ENCODE measurements around the gene NDEL1. TPM values are rescaled to one million over a fixed set of nuclear protein-coding genes. Genes with fewer than 3 reads are reported as not detected.

Gene NDEL1
- total RNA-seq, 5 donors from 2014 or later (not counting 1 experiment from before 2014, with no cell fraction given), result 83.4 to 241 (median 99.0) TPM

- no peaks in the 10 kb centered on the region for H3K4me1 Mint-ChIP-seq
- no peaks in the 10 kb centered on the region for H3K4me1 ChIP-seq (ENCODE audit: control insufficient read depth in 1 of 2, extremely low read depth in 1 of 2, insufficient read depth in 2 of 2, low read length in 2 of 2)
- WGBS (ENCODE audit: insufficient coverage), result 99% methylated on average over 21 of the region's 33 CpGs
- DNase-seq, result no peak
- peak overlapping the region in 1 of 2 donors; percentile 19 for H3K27ac Mint-ChIP-seq
- no peak overlapping the region for H3K4me3 ChIP-seq (ENCODE audit: control insufficient read depth in 1 of 2, extremely low read depth in 1 of 2, low read length in 1 of 2)
- peaks cover 19 to 52% of the 10 kb centered on the region in 2 donors for H3K36me3 ChIP-seq (ENCODE audit: control insufficient read depth in 2 of 2, extremely low read depth in 1 of 2, insufficient read depth in 1 of 2, low read length in 1 of 2)
- H3K27me3 Mint-ChIP-seq, result no peaks in the 10 kb centered on the region
- no peaks in the 10 kb centered on the region for H3K27me3 ChIP-seq (replicated peaks in 1 of 2; ENCODE audit: control insufficient read depth in 2 of 2, extremely low read depth in 1 of 2, insufficient read depth in 2 of 2, low read length in 1 of 2)
- H3K9me3 ChIP-seq, result no peaks in the 10 kb centered on the region
- no peak overlapping the region for H3K4me3 Mint-ChIP-seq
- peaks cover 0 to 13% (median 7%) of the 10 kb centered on the region in 3 donors for H3K9me3 Mint-ChIP-seq
- no peak overlapping the region for H3K27ac ChIP-seq (ENCODE audit: low read length)
- peaks cover 65% of the 10 kb centered on the region for H3K36me3 Mint-ChIP-seq
- ChIA-PET POLR2A (interaction anchor here in 1 of 2 donors (0.5 to 0.6 kb wide), 2 partner anchors 212 to 1364 kb away, joined by 3 to 8 read pairs; no protein-coding TSS in a partner anchor), CTCF (no interaction called here)
- ATAC-seq (replicated peaks in 1 of 4), result no peak
Observed at GRCh38 chr17:8480011-8480976, 44.6 kb downstream of the NDEL1 start.

- ChIA-PET POLR2A (no interaction called here), CTCF (no interaction called here)
- WGBS (ENCODE audit: insufficient coverage), result 95% methylated on average over 17 of the region's 22 CpGs
- H3K4me3 ChIP-seq (ENCODE audit: control insufficient read depth in 1 of 2, extremely low read depth in 1 of 2, low read length in 1 of 2), result no peak overlapping the region
- ATAC-seq (replicated peaks in 1 of 4) (no peak), DNase-seq (no peak)
- Mint-ChIP-seq H3K9me3 (peaks cover 0 to 13% (median 7%) of the 10 kb centered on the region in 3 donors), H3K27me3 (no peaks in the 10 kb centered on the region), H3K4me3 (no peak overlapping the region), H3K4me1 (no peaks in the 10 kb centered on the region), H3K27ac (no peak overlapping the region), H3K36me3 (peaks cover 61% of the 10 kb centered on the region)
- H3K9me3 ChIP-seq, result no peaks in the 10 kb centered on the region
- no peaks in the 10 kb centered on the region for H3K27me3 ChIP-seq (replicated peaks in 1 of 2; ENCODE audit: control insufficient read depth in 2 of 2, extremely low read depth in 1 of 2, insufficient read depth in 2 of 2, low read length in 1 of 2)
- no peaks in the 10 kb centered on the region for H3K4me1 ChIP-seq (ENCODE audit: control insufficient read depth in 1 of 2, extremely low read depth in 1 of 2, insufficient read depth in 2 of 2, low read length in 2 of 2)
- H3K36me3 ChIP-seq (ENCODE audit: control insufficient read depth in 2 of 2, extremely low read depth in 1 of 2, insufficient read depth in 1 of 2, low read length in 1 of 2), result peaks cover 19 to 44% of the 10 kb centered on the region in 2 donors
- no peak overlapping the region for H3K27ac ChIP-seq (ENCODE audit: low read length)
Observed at GRCh38 chr17:8481089-8481488, 45.4 kb downstream of the NDEL1 start.

- ChIA-PET POLR2A (no interaction called here), CTCF (interaction anchor here in 1 of 2 donors (0.6 kb wide), 1 partner anchor 114 kb away, joined by 4 read pairs; no protein-coding TSS in a partner anchor)
- H3K27me3 ChIP-seq (replicated peaks in 1 of 2; ENCODE audit: control insufficient read depth in 2 of 2, extremely low read depth in 1 of 2, insufficient read depth in 2 of 2, low read length in 1 of 2), result no peaks in the 10 kb centered on the region
- H3K4me3 ChIP-seq (ENCODE audit: control insufficient read depth in 1 of 2, extremely low read depth in 1 of 2, low read length in 1 of 2), result no peak overlapping the region
- ATAC-seq (replicated peaks in 1 of 4) (no peak), DNase-seq (no peak)
- Mint-ChIP-seq H3K36me3 (peaks cover 61% of the 10 kb centered on the region), H3K27me3 (no peaks in the 10 kb centered on the region), H3K4me1 (no peaks in the 10 kb centered on the region), H3K4me3 (no peak overlapping the region), H3K27ac (no peak overlapping the region), H3K9me3 (peaks cover 0 to 13% (median 7%) of the 10 kb centered on the region in 3 donors)
- 97% methylated on average over 5 of the region's 5 CpGs for WGBS (ENCODE audit: insufficient coverage)
- H3K4me1 ChIP-seq (ENCODE audit: control insufficient read depth in 1 of 2, extremely low read depth in 1 of 2, insufficient read depth in 2 of 2, low read length in 2 of 2), result no peaks in the 10 kb centered on the region
- peaks cover 17 to 39% of the 10 kb centered on the region in 2 donors for H3K36me3 ChIP-seq (ENCODE audit: control insufficient read depth in 2 of 2, extremely low read depth in 1 of 2, insufficient read depth in 1 of 2, low read length in 1 of 2)
- no peak overlapping the region for H3K27ac ChIP-seq (ENCODE audit: low read length)
- no peaks in the 10 kb centered on the region for H3K9me3 ChIP-seq
Observed at GRCh38 chr17:8481703-8482102, 46.0 kb downstream of the NDEL1 start.

- ATAC-seq (replicated peaks in 1 of 4) (no peak), DNase-seq (no peak)
- POLR2A ChIA-PET, result no interaction called here
- H3K27me3 ChIP-seq (replicated peaks in 1 of 2; ENCODE audit: control insufficient read depth in 2 of 2, extremely low read depth in 1 of 2, insufficient read depth in 2 of 2, low read length in 1 of 2), result no peaks in the 10 kb centered on the region
- H3K27ac Mint-ChIP-seq, result no peak overlapping the region
- no peaks in the 10 kb centered on the region for H3K4me1 ChIP-seq (ENCODE audit: control insufficient read depth in 1 of 2, extremely low read depth in 1 of 2, insufficient read depth in 2 of 2, low read length in 2 of 2)
- H3K4me3 ChIP-seq (ENCODE audit: control insufficient read depth in 1 of 2, extremely low read depth in 1 of 2, low read length in 1 of 2), result no peak overlapping the region
- no peaks in the 10 kb centered on the region for H3K27me3 Mint-ChIP-seq
- H3K4me3 Mint-ChIP-seq, result no peak overlapping the region
- CTCF ChIA-PET, result no interaction called here
- peaks cover 0 to 13% (median 7%) of the 10 kb centered on the region in 3 donors for H3K9me3 Mint-ChIP-seq
- H3K4me1 Mint-ChIP-seq, result no peaks in the 10 kb centered on the region
- 100% methylated on average over 4 of the region's 5 CpGs for WGBS (ENCODE audit: insufficient coverage)
- H3K9me3 ChIP-seq, result no peaks in the 10 kb centered on the region
- peaks cover 67% of the 10 kb centered on the region for H3K36me3 Mint-ChIP-seq
- H3K27ac ChIP-seq (ENCODE audit: low read length), result no peak overlapping the region
- peaks cover 12 to 36% of the 10 kb centered on the region in 2 donors for H3K36me3 ChIP-seq (ENCODE audit: control insufficient read depth in 2 of 2, extremely low read depth in 1 of 2, insufficient read depth in 1 of 2, low read length in 1 of 2)
Observed at GRCh38 chr17:8482546-8482945, 46.9 kb downstream of the NDEL1 start.

- Mint-ChIP-seq H3K4me1 (no peaks in the 10 kb centered on the region), H3K9me3 (peaks cover 0 to 13% (median 7%) of the 10 kb centered on the region in 3 donors), H3K27me3 (no peaks in the 10 kb centered on the region), H3K36me3 (peaks cover 60% of the 10 kb centered on the region), H3K4me3 (no peak overlapping the region), H3K27ac (no peak overlapping the region)
- ChIA-PET POLR2A (no interaction called here), CTCF (no interaction called here)
- no peaks in the 10 kb centered on the region for H3K9me3 ChIP-seq
- no peak overlapping the region for H3K4me3 ChIP-seq (ENCODE audit: control insufficient read depth in 1 of 2, extremely low read depth in 1 of 2, low read length in 1 of 2)
- ATAC-seq (replicated peaks in 1 of 4) (no peak), DNase-seq (no peak)
- no peaks in the 10 kb centered on the region for H3K4me1 ChIP-seq (ENCODE audit: control insufficient read depth in 1 of 2, extremely low read depth in 1 of 2, insufficient read depth in 2 of 2, low read length in 2 of 2)
- no CpG with 5 or more reads among the region's 1 CpG for WGBS (ENCODE audit: insufficient coverage)
- no peaks in the 10 kb centered on the region for H3K27me3 ChIP-seq (replicated peaks in 1 of 2; ENCODE audit: control insufficient read depth in 2 of 2, extremely low read depth in 1 of 2, insufficient read depth in 2 of 2, low read length in 1 of 2)
- peaks cover 7 to 28% of the 10 kb centered on the region in 2 donors for H3K36me3 ChIP-seq (ENCODE audit: control insufficient read depth in 2 of 2, extremely low read depth in 1 of 2, insufficient read depth in 1 of 2, low read length in 1 of 2)
- no peak overlapping the region for H3K27ac ChIP-seq (ENCODE audit: low read length)
Observed at GRCh38 chr17:8484465-8484864, 48.8 kb downstream of the NDEL1 start.

GRCh38 chr17:8485491-8485890 is 49.8 kb downstream of the NDEL1 start:
- CTCF ChIA-PET, result interaction anchor here in 1 of 2 donors (0.6 to 0.8 kb wide), 2 partner anchors 14 to 98 kb away, joined by 3 read pairs; no protein-coding TSS in a partner anchor
- Histone ChIP-seq H3K27me3 (replicated peaks in 1 of 2; ENCODE audit: control insufficient read depth in 2 of 2, extremely low read depth in 1 of 2, insufficient read depth in 2 of 2, low read length in 1 of 2) (no peaks in the 10 kb centered on the region), H3K36me3 (ENCODE audit: control insufficient read depth in 2 of 2, extremely low read depth in 1 of 2, insufficient read depth in 1 of 2, low read length in 1 of 2) (peaks cover 7 to 18% of the 10 kb centered on the region in 2 donors), H3K4me3 (ENCODE audit: control insufficient read depth in 1 of 2, extremely low read depth in 1 of 2, low read length in 1 of 2) (no peak overlapping the region), H3K27ac (ENCODE audit: low read length) (no peak overlapping the region), H3K4me1 (ENCODE audit: control insufficient read depth in 1 of 2, extremely low read depth in 1 of 2, insufficient read depth in 2 of 2, low read length in 2 of 2) (no peaks in the 10 kb centered on the region), H3K9me3 (no peaks in the 10 kb centered on the region)
- peaks cover 57% of the 10 kb centered on the region for H3K36me3 Mint-ChIP-seq
- H3K4me3 Mint-ChIP-seq, result no peak overlapping the region
- ATAC-seq (replicated peaks in 1 of 4) (no peak), DNase-seq (no peak)
- POLR2A ChIA-PET, result interaction anchor here (0.6 to 0.7 kb wide), 2 partner anchors 39 to 1566 kb away, joined by 3 to 7 read pairs; no protein-coding TSS in a partner anchor
- WGBS (ENCODE audit: insufficient coverage), result no CpG with 5 or more reads among the region's 1 CpG
- H3K27me3 Mint-ChIP-seq, result no peaks in the 10 kb centered on the region
- H3K4me1 Mint-ChIP-seq, result no peaks in the 10 kb centered on the region
- peaks cover 0 to 13% (median 7%) of the 10 kb centered on the region in 3 donors for H3K9me3 Mint-ChIP-seq
- H3K27ac Mint-ChIP-seq, result no peak overlapping the region

All from T-cell (primary cell).